GM12878 (cell line): ENCODE results near the gene PXMP2. TPM values are rescaled to one million over a fixed set of nuclear protein-coding genes. Genes with fewer than 3 reads are reported as not detected.

Experiments used
- ATAC-seq: fragments of 200-7000 bp; cut with Tn5 transposase; 3 replicates; pipeline ENCODE4 v1.9.1; 2020; ENCODE audit warnings: mild to moderate bottlenecking, moderate library complexity
- BruUV-seq: library from RNA; stranded (reverse); fragments of 400-500 nt; replicated peaks from 2 replicates; lab custom pipeline; 2021; lab: Mats Ljungman, UMichigan
- CTCF ChIA-PET: fragments of 300-600 bp; sonication (Branson Sonifier 250); formaldehyde crosslinking; extraction: SDS; loops from one replicate; lab custom pipeline; 2021; ENCODE audit warnings: inconsistent platforms; lab: Yijun Ruan, JAX
- POLR2A ChIA-PET: fragments of 350-600 bp; formaldehyde crosslinking; extraction: SDS; loops from one replicate; lab custom pipeline; 2021; ENCODE audit warnings: inconsistent platforms; lab: Charles Lee
- RAD21 ChIA-PET: fragments of 300-600 bp; sonication (Branson Sonifier 250); formaldehyde crosslinking; loops from one replicate; lab custom pipeline; 2023; ENCODE audit warnings: antibody characterized with exemption; ENCODE audit not compliant: unreplicated experiment; lab: Charles Lee
- SMC1A ChIA-PET: fragments of 300-600 bp; sonication (Branson Sonifier 250); formaldehyde crosslinking; loops from one replicate; lab custom pipeline; 2023; ENCODE audit not compliant: unreplicated experiment, uncharacterized antibody; lab: Charles Lee
- DNase-seq: peaks from one replicate; pipeline ENCODE4 v3.0.0-alpha.2; 2011; ENCODE audit warnings: low read depth, low spot score
- FAIRE-seq: peaks from 3 replicates; lab custom pipeline; 2011; peaks lifted over from hg19 to GRCh38; lab: Jason Lieb, UNC
- H2AFZ ChIP-seq: 2 replicates; pipeline ENCODE4 v1.6.0; 2011; ENCODE audit warnings: low read depth, low read length, control low read depth; ENCODE audit not compliant: control insufficient read depth
- H3K27ac ChIP-seq: 2 replicates; pipeline ENCODE4 v1.5.1; 2011; ENCODE audit warnings: control low read depth; ENCODE audit not compliant: control insufficient read depth, insufficient read depth
- H3K27me3 ChIP-seq, 2 experiments: replicated peaks in 1 of 2; 2 replicates each; pipeline versions ENCODE4 v1.6.0 to v1.6.1; 2011; ENCODE audit warnings: low read length in 1 of 2; ENCODE audit not compliant: control insufficient read depth in 2 of 2, insufficient read depth in 2 of 2
- H3K36me3 ChIP-seq, 2 experiments: 2 replicates each; pipeline ENCODE4 v1.5.1; 2011; ENCODE audit warnings: low read length in 1 of 2; ENCODE audit not compliant: control insufficient read depth in 2 of 2, insufficient read depth in 2 of 2
- H3K4me1 ChIP-seq: 2 replicates; pipeline ENCODE4 v1.6.1; 2011; ENCODE audit warnings: mild to moderate bottlenecking, low read length, moderate library complexity, mixed read lengths; ENCODE audit not compliant: control insufficient read depth, insufficient read depth
- H3K4me2 ChIP-seq: 2 replicates; pipeline ENCODE4 v1.6.0; 2011; ENCODE audit warnings: control low read depth; ENCODE audit not compliant: control insufficient read depth, insufficient read depth
- H3K4me3 ChIP-seq: fragments of 200-600 bp; sonication (generic); 2 replicates; pipeline ENCODE4 v1.5.1; 2016
- H3K79me2 ChIP-seq: 2 replicates; pipeline ENCODE4 v1.6.0; 2011; ENCODE audit warnings: low read length; ENCODE audit not compliant: control insufficient read depth, insufficient read depth
- H3K9ac ChIP-seq: 2 replicates; pipeline ENCODE4 v1.8.0; 2011; ENCODE audit warnings: low read length, control low read depth, mixed read lengths; ENCODE audit not compliant: control insufficient read depth, insufficient read depth
- H3K9me3 ChIP-seq: replicated peaks from 3 replicates; pipeline ENCODE4 v1.5.1; 2011; ENCODE audit warnings: mild to moderate bottlenecking, low read length; ENCODE audit not compliant: control insufficient read depth, insufficient read depth
- H4K20me1 ChIP-seq: 2 replicates; pipeline ENCODE4 v1.6.0; 2011; ENCODE audit not compliant: control insufficient read depth, insufficient read depth
- BMI1 ChIP-seq: fragments of 450-650 bp; IDR thresholded peaks from 2 replicates; pipeline ENCODE4 v1.6.1; 2016; ENCODE audit warnings: mild to moderate bottlenecking, moderate library complexity, borderline replicate concordance
- MTA3 ChIP-seq: IDR thresholded peaks from 2 replicates; pipeline ENCODE4 v1.6.1; 2012; ENCODE audit warnings: low read length, inconsistent platforms, borderline replicate concordance
- NRF1 ChIP-seq: conservative IDR thresholded peaks from 2 replicates; pipeline ENCODE4 v1.6.1; 2011; ENCODE audit warnings: mild to moderate bottlenecking, low read depth, low read length, improper control_type of control experiment
- WGBS: methylation state at CpG from one replicate; pipeline ENCODE4 v1.1.6; 2016; ENCODE audit warnings: low lambda C conversion rate; ENCODE audit not compliant: insufficient replicate concordance, insufficient coverage; ENCODE audit errors: missing lambda C conversion rate; 5-methylcytosine and 5-hydroxymethylcytosine counted together
- in situ Hi-C: fragments of 300-500 bp; cut with MboI; formaldehyde crosslinking; loops from 9 replicates; pipeline ENCODE4 v1.14.3; 2018; ENCODE audit warnings: mixed read lengths
- intact Hi-C: fragments of 100-400 bp; cut with micrococcal nuclease; formaldehyde crosslinking; loops from one replicate; pipeline ENCODE4 v1.14.2; 2022; ENCODE audit not compliant: unreplicated experiment
- polyA plus RNA-seq, 11 experiments: library from polyadenylated mRNA; depleted of rRNA in 4 of 11; unstranded in 6 of 11; stranded (reverse) in 5 of 11; fragments of >200 nt; fragmentation: Nextera tagmentation in 4 of 11; fragmentation: Illumina TruSeq in 1 of 11; extraction: Ambion mirVana in 4 of 11; extraction: Trizol in 1 of 11; gene quantifications; 1 replicate in 1 of 11; 2 replicates in 10 of 11; pipeline versions ENCODE4 v1.2.1 to v1.2.3, GENCODE V29; 2011 to 2016; ENCODE audit warnings: inconsistent platforms in 2 of 11, missing spikeins in 2 of 11, low read depth in 1 of 11
- total RNA-seq, 4 experiments: library from RNA; depleted of rRNA in 3 of 4; stranded (reverse); fragments of >200 nt in 3 of 4; fragmentation: Illumina TruSeq in 1 of 4; extraction: Trizol in 1 of 4; gene quantifications; 2 replicates each; pipeline versions ENCODE4 v1.2.1 to v1.2.3, GENCODE V29; 2013 to 2021
- TF ChIP-seq, protein P1 (sequence below): IDR thresholded peaks from 2 replicates; pipeline ENCODE4 v1.6.1; 2012; ENCODE audit warnings: mild to moderate bottlenecking, low read depth, low read length

Gene PXMP2
- total and polyA plus RNA-seq, 10 of the 15 experiments (the other 5 are each of a cell fraction or from before 2014, with no cell fraction given), result 4.0 to 97.8 (median 42.0) TPM

DNA sequence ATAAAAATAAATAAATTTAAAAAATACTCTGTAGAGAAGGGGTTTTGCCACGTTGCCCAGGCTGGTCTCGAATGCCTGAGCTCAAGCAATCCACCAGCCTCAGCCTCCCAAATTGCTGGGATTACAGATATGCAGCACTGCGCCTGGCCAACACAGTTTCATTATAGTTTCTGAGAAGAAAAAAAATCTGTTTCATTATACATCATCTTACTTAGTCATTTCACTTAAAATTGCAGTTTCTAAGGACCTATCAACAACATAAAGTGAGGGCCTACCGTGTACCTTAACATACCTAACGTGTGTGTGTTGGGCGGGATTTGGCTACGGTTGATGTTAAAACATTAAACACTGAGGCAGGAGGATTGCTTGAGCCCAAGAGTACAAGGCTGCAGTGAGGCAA is 40.5 kb upstream of the PXMP2 start:
- 86% methylated on average over 7 of the region's 7 CpGs for WGBS
- ATAC-seq (no peak), DNase-seq (no peak), FAIRE-seq (no peak)
- Histone ChIP-seq H3K4me3 (no peak overlapping the region), H3K9ac (no peak overlapping the region), H3K9me3 (no peaks in the 10 kb centered on the region), H2AFZ (no peak overlapping the region), H3K27me3 (no peaks in the 10 kb centered on the region), H3K36me3 (peaks cover 6 to 39% of the 10 kb centered on the region in 2 experiments), H3K4me1 (no peaks in the 10 kb centered on the region), H3K4me2 (no peak overlapping the region), H4K20me1 (no peaks in the 10 kb centered on the region), H3K27ac (no peak overlapping the region), H3K79me2 (no peaks in the 10 kb centered on the region)
- TF ChIP-seq MTA3 (no peak), BMI1 (no peak), NRF1 (no peak)
- TF ChIP-seq, protein P1, sequence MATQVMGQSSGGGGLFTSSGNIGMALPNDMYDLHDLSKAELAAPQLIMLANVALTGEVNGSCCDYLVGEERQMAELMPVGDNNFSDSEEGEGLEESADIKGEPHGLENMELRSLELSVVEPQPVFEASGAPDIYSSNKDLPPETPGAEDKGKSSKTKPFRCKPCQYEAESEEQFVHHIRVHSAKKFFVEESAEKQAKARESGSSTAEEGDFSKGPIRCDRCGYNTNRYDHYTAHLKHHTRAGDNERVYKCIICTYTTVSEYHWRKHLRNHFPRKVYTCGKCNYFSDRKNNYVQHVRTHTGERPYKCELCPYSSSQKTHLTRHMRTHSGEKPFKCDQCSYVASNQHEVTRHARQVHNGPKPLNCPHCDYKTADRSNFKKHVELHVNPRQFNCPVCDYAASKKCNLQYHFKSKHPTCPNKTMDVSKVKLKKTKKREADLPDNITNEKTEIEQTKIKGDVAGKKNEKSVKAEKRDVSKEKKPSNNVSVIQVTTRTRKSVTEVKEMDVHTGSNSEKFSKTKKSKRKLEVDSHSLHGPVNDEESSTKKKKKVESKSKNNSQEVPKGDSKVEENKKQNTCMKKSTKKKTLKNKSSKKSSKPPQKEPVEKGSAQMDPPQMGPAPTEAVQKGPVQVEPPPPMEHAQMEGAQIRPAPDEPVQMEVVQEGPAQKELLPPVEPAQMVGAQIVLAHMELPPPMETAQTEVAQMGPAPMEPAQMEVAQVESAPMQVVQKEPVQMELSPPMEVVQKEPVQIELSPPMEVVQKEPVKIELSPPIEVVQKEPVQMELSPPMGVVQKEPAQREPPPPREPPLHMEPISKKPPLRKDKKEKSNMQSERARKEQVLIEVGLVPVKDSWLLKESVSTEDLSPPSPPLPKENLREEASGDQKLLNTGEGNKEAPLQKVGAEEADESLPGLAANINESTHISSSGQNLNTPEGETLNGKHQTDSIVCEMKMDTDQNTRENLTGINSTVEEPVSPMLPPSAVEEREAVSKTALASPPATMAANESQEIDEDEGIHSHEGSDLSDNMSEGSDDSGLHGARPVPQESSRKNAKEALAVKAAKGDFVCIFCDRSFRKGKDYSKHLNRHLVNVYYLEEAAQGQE, result no peak
- in situ Hi-C loops, result no loop called here
- BruUV-seq, result no TSS peak
- POLR2A ChIA-PET, result no interaction called here
- CTCF ChIA-PET, result no interaction called here
- SMC1A ChIA-PET, result no interaction called here
- intact Hi-C loops, result no loop called here
- RAD21 ChIA-PET, result no interaction called here
